Kidney epithelial cell (primary cell): Measurements from ENCODE around the gene MSRB2. TPM values are rescaled to one million over a fixed set of nuclear protein-coding genes. Genes with fewer than 3 reads are reported as not detected.

Source experiments
- DNase-seq: peaks from one replicate; pipeline ENCODE4 v3.0.0-alpha.2; 2010; ENCODE audit warnings: low read depth
- H3K27me3 ChIP-seq: 2 replicates; pipeline ENCODE4 v1.6.0; 2011; ENCODE audit warnings: low read length; ENCODE audit not compliant: control insufficient read depth, insufficient read depth
- H3K36me3 ChIP-seq: 2 replicates; pipeline ENCODE4 v1.5.1; 2011; ENCODE audit warnings: low read length; ENCODE audit not compliant: control insufficient read depth, insufficient read depth
- H3K4me3 ChIP-seq: 2 replicates; pipeline ENCODE4 v1.5.1; 2011; ENCODE audit warnings: low read depth, mild to moderate bottlenecking, control low read depth, low read length
- total RNA-seq: library from RNA; depleted of rRNA; stranded (reverse); fragments of >200 nt; gene quantifications from 2 replicates; pipeline ENCODE4 v1.2.3, GENCODE V29; 2015
- TF ChIP-seq, protein P1 (sequence below): IDR thresholded peaks from 2 replicates; pipeline ENCODE4 v1.5.1; 2011; ENCODE audit warnings: mild to moderate bottlenecking, moderate library complexity, low read length, control low read depth, inconsistent platforms; ENCODE audit not compliant: insufficient read depth, poor library complexity, severe bottlenecking

The MSRB2 gene
- total RNA-seq, 1 donor from 2014 or later: 24.2 TPM

DNA sequence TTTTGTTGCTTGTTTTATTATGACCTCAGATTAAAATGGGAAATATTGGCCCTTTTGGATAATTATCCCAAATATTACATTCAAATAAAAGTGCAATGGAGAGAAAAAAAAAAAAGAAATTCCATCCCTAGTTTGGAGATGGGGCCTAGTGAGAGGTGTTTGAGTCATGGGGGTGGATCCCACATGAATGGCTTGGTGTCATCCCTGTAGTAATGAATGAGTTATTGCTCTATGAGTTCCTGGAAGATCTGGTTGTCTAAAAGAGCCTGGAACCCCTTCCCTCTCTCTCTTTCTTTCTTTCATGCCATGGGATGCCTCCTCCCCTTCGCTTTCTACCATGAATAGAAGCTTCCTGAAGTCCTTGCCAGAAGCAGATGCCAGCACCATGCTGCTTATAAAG lies 44.3 kb downstream of the MSRB2 start:
- TF ChIP-seq, protein P1, sequence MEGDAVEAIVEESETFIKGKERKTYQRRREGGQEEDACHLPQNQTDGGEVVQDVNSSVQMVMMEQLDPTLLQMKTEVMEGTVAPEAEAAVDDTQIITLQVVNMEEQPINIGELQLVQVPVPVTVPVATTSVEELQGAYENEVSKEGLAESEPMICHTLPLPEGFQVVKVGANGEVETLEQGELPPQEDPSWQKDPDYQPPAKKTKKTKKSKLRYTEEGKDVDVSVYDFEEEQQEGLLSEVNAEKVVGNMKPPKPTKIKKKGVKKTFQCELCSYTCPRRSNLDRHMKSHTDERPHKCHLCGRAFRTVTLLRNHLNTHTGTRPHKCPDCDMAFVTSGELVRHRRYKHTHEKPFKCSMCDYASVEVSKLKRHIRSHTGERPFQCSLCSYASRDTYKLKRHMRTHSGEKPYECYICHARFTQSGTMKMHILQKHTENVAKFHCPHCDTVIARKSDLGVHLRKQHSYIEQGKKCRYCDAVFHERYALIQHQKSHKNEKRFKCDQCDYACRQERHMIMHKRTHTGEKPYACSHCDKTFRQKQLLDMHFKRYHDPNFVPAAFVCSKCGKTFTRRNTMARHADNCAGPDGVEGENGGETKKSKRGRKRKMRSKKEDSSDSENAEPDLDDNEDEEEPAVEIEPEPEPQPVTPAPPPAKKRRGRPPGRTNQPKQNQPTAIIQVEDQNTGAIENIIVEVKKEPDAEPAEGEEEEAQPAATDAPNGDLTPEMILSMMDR: no peak
- DNase-seq: no peak
- Histone ChIP-seq H3K4me3 (no peak overlapping the region), H3K27me3 (no peaks in the 10 kb centered on the region), H3K36me3 (no peaks in the 10 kb centered on the region)

DNA sequence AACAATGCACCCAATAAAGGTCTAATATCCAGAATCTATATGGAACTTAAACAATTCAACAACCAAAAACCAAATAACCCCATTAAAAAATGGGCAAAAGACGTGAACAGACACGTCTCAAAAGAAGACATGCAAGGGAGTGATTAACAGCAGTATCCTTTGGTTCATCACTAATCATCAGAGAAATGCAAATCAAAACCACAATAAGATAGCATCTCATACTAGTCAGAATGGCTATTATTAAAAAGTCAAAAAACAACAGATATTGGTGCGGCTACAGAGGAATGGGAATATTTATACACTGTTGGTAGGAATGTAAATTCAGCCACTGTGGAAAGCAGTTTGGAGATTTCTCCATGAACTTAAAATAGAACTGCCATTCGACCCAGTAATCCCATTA lies 46.6 kb downstream of the MSRB2 start:
- H3K27me3 ChIP-seq: peaks cover 3% of the 10 kb centered on the region
- H3K36me3 ChIP-seq: no peaks in the 10 kb centered on the region
- H3K4me3 ChIP-seq: no peak overlapping the region
- no peak for DNase-seq
- TF ChIP-seq, protein P1: no peak

DNA sequence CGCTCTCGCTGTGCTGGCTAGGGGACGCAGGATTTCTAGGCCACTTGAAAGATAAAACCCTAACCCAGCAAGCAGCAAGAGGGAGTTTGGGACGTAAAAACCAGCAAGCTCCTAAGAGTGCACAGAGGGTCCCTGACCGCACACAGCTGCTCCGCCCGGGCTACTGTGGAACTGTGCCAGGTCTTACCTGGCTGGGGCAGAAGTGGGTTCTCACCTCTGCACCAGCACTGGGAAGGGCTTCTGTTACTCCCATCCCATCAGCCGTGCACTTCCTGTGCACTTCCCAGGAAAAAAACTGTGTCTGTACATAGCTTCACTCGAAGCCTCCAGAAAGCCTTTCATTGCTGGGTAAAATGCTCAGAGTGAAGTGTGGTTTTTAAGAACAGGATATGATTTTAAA lies 50.9 kb downstream of the MSRB2 start:
- H3K4me3 ChIP-seq: no peak overlapping the region
- peaks cover 3% of the 10 kb centered on the region for H3K27me3 ChIP-seq
- TF ChIP-seq, protein P1: no peak
- DNase-seq: no peak
- H3K36me3 ChIP-seq: no peaks in the 10 kb centered on the region

DNA sequence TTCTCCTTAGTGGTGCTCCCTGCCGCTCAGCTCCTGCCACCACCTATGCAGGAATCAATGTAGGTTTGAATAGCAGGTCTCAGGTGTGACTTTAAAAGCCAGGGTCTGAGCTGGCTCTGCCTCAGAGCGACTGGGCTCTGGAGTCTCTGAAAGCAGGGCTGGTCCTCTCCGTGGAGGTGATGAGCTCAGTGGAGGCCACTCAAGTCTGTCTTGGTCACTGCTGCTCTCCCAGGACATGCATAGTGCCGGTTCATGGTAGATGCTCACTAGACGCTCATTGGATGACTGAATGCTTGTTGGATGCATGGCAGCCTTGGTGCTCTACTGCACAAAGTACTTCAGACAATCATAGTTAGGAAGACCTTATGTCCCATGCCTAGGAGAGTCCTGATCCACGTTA lies 51.7 kb downstream of the MSRB2 start:
- DNase-seq: no peak
- TF ChIP-seq, protein P1: no peak
- H3K36me3 ChIP-seq: no peaks in the 10 kb centered on the region
- H3K4me3 ChIP-seq: no peak overlapping the region
- H3K27me3 ChIP-seq: peaks cover 3% of the 10 kb centered on the region

DNA sequence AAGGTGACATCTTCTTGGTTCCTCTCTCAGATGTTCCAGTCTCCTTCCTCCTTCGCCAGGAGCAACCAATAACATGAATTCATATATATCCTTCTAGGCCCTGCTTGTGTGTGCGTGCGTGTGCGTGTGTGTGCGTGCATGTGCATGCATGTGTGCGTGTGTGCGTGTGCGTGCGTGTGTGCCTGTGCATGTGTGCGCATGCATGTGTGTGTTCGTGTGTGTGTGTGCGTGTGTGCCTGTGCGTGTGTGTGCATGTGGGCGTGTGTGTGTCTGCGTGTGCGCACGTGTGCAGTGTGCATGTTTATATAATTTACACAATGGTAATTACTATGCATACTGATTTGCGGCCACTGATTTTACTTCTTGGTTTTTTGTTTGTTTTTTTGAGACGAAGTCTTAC lies 52.8 kb downstream of the MSRB2 start:
- H3K27me3 ChIP-seq: peaks cover 3% of the 10 kb centered on the region
- DNase-seq: no peak
- no peaks in the 10 kb centered on the region for H3K36me3 ChIP-seq
- TF ChIP-seq, protein P1: no peak
- H3K4me3 ChIP-seq: no peak overlapping the region

DNA sequence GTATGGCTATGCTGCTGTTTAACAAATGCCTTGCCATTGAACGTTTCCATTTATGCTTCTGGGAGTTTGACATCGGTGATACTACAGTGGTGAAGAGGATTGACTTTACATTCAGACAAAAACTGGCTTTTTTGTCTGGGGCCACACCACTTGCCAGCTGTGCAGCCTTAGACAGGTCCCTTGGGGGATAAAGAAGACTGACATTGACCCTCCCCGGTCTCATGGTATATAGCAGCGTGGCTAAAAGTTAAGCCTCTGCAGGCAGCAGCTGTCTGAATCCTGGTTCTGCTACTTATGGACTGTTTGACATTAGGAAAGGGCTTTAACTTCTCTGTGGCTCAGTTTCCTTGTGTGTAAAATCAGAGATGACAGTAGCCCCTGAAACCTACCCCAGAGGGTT lies 54.7 kb downstream of the MSRB2 start:
- H3K27me3 ChIP-seq: peaks cover 5% of the 10 kb centered on the region
- no peaks in the 10 kb centered on the region for H3K36me3 ChIP-seq
- TF ChIP-seq, protein P1: no peak
- no peak for DNase-seq
- H3K4me3 ChIP-seq: no peak overlapping the region
